GM12864 (cell line): ENCODE data around the gene SLC26A11.
A peak's percentile ranks its signal among the peaks of the same experiment; 100 is the strongest.
"Not testable (repeated sequence)": the region's sequence is repeated elsewhere in the genome, so short reads cannot be mapped to it uniquely, and the experiment has no call there.

Experiments used
- DNase-seq: peaks from one replicate; pipeline ENCODE4 v3.0.0-alpha.2; 2011; ENCODE audit warnings: low read depth
- H3K4me3 ChIP-seq: 2 replicates; pipeline ENCODE4 v1.5.1; 2011; ENCODE audit warnings: mild to moderate bottlenecking, low read depth, low read length, control low read depth
- TF ChIP-seq, protein P1 (sequence below): IDR thresholded peaks from 2 replicates; pipeline ENCODE4 v1.5.1; 2011; ENCODE audit warnings: low read depth, mild to moderate bottlenecking, moderate library complexity, low read length, control low read depth, inconsistent platforms; ENCODE audit errors: missing control alignments

SLC26A11 gene

DNA sequence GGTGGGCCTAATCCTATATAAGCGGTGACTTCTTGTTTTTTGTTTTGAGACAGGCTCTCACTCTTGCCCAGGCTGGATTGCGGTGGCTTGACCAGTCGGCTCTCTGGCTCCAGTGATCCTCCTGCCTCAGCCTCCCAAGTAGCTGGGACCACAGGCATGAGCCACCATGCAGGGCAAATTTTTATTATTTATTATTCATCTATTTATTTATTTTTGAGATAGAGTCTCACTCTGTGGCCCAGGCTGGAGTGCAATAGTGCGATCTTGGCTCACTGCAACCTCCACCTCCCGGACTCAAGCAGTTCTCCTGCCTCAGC, 35.8 kb downstream of the SLC26A11 start:
- no peak for DNase-seq
- H3K4me3 ChIP-seq: no peak overlapping the region
- TF ChIP-seq, protein P1, sequence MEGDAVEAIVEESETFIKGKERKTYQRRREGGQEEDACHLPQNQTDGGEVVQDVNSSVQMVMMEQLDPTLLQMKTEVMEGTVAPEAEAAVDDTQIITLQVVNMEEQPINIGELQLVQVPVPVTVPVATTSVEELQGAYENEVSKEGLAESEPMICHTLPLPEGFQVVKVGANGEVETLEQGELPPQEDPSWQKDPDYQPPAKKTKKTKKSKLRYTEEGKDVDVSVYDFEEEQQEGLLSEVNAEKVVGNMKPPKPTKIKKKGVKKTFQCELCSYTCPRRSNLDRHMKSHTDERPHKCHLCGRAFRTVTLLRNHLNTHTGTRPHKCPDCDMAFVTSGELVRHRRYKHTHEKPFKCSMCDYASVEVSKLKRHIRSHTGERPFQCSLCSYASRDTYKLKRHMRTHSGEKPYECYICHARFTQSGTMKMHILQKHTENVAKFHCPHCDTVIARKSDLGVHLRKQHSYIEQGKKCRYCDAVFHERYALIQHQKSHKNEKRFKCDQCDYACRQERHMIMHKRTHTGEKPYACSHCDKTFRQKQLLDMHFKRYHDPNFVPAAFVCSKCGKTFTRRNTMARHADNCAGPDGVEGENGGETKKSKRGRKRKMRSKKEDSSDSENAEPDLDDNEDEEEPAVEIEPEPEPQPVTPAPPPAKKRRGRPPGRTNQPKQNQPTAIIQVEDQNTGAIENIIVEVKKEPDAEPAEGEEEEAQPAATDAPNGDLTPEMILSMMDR: no peak

DNA sequence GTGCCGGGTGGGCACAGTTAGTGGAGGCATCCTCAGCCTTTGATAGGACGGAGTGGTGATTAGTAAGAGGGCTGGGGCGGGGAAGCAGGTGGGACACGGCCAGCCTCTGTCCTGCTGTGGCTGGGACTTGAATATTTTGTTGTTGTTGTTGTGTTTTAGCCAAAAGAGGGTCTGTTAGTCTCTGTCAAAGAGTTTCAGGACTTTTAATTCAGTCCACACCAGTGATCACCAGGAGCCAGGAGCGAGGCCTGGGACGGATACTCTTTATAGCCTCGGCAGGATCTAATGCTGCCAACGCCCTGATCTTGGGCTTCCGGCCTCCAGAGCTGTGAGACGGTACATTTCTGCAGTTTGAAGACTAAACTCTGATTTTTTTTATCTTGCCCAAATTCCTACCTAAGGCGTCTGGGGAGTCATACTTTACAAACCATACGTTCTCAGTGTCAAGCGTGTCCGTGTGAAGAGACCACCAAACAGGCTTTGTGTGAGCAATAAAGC, 37.5 kb downstream of the SLC26A11 start:
- no peak overlapping the region for H3K4me3 ChIP-seq
- TF ChIP-seq, protein P1: no peak
- DNase-seq: no peak

DNA sequence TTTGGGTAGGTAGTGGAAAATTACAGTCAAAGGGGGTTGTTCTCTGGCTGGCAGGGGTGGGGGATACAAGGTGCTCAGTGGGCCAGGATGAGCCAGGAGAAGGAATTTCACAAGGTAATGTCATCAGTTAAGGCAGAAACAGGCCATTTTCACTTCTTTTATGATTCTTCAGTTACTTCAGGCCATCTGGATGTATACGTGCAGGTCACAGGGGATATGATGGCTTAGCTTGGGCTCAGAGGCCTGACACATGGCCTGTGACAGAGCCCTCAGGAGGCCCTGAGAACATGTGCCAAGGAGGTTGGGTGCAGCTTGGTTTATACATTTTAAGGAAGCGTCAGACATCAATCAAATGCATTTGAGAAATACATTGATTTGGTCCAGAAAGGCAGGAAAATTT, 38.1 kb downstream of the SLC26A11 start:
- H3K4me3 ChIP-seq, DNase-seq: not testable (repeated sequence)

GRCh38 chr17:80259457-80260068, 39.3 kb downstream of the SLC26A11 start:
- TF ChIP-seq, protein P1: no peak
- no peak for DNase-seq
- H3K4me3 ChIP-seq: peak overlapping the region; percentile 51

DNA sequence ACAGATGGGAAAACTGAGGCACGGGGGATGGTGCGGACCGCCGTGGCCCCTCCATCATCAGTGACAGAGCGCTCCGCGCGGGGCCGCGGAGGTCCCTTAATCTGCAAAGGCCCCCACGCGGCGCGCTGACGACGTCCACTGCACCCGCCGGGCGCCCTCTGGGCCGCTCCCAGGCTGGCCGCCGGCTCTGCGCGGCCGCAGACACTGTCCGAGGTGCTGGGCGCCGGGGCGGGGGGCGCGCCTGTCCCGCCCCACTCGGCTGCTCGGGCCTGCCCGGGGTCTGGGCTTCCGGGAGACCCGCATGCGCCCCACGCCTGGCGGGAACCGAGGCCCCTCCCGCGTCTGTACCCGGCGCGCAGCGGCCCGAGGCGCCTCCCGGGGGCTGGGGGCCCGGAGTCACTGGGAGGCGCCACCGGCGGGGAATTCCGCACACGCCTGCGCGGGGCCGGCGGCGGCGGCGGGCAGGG, 39.9 kb downstream of the SLC26A11 start:
- TF ChIP-seq, protein P1: no peak
- peak overlapping the region; percentile 51 for H3K4me3 ChIP-seq
- no peak for DNase-seq

GRCh38 chr17:80260791-80261158, 40.5 kb downstream of the SLC26A11 start, which contains the start of gene RNF213:
Gene RNF213, plus strand, starts transcription at chr17:80260852. Its CDS starts 2,830 bp downstream, at chr17:80263682.
- no peak for DNase-seq
- H3K4me3 ChIP-seq: peak within 1 kb of the TSS; percentile 62
- TF ChIP-seq, protein P1: no peak

DNA sequence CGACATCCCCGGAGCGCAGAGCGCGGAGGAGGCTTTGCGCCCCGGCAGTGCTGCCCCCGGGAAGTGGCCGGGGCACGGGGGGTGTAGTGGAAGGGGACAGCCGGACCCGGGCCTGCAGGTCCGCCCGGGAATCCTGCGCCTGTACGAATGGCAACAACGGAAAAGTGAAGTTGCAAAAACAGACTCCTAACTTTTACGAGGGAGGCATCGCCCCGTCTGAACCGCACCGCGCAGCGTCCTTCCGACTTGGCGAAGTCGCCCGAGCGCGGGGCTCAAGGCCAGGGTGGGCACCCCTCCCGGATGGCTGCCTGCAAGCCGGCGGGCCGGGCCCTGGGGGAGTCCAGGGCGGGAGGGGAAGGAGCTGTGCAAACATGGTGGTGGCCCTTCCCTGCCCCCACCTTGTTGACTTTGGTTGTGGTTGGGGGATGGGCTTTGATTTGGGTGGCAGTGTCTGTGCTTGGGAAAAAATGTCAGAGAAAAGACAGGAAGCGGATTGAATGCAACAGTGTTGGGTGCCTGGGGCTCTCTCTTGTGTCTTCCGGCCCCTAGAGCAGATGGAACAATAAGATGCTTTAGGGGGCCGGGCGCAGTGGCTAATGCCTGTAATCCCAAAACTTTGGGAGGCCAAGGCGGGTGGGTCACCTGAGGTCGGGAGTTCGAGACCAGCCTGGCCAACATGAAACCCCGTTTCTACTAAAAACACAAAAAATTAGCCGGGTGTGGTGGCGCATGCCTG, 41.1 kb downstream of the SLC26A11 start:
- no peak for DNase-seq
- peak overlapping the region; percentile 62 for H3K4me3 ChIP-seq
- TF ChIP-seq, protein P1: no peak
